Neural cell (in vitro differentiated cells): Measurements from ENCODE around the gene TRAPPC5. TPM values are rescaled to one million over a fixed set of nuclear protein-coding genes. Genes with fewer than 3 reads are reported as not detected.

Experiments
- H2AFZ ChIP-seq: fragments of 200-600, 300-800 bp; sonication (generic), shearing (Covaris generic); 2 replicates; pipeline ENCODE4 v1.6.0; 2014; ENCODE audit warnings: low read depth, mild to moderate bottlenecking, antibody characterized with exemption, low read length, moderate library complexity
- H3F3A ChIP-seq: fragments of 200-600 bp; shearing (Covaris generic); 2 replicates; pipeline ENCODE4 v1.6.1; 2016; ENCODE audit warnings: mild to moderate bottlenecking, moderate library complexity, mixed read lengths, antibody characterized with exemption, low read length; ENCODE audit not compliant: insufficient read depth, poor library complexity, severe bottlenecking
- H3K27ac ChIP-seq: fragments of 200-600, 300-800 bp; sonication (generic), shearing (Covaris generic); 2 replicates; pipeline ENCODE4 v1.5.1; 2014; ENCODE audit warnings: mild to moderate bottlenecking, low read length, moderate library complexity
- H3K27me3 ChIP-seq: fragments of 300-800, 200-600 bp; sonication (generic), shearing (Covaris generic); 2 replicates; pipeline ENCODE4 v1.6.0; 2014; ENCODE audit warnings: mild to moderate bottlenecking, low read depth, low read length, moderate library complexity; ENCODE audit not compliant: insufficient read depth
- H3K36me3 ChIP-seq: fragments of 300-800, 200-600 bp; sonication (generic), shearing (Covaris generic); 2 replicates; pipeline ENCODE4 v1.5.1; 2014; ENCODE audit warnings: mild to moderate bottlenecking, antibody characterized with exemption, low read length, moderate library complexity; ENCODE audit not compliant: insufficient read depth
- H3K4me2 ChIP-seq: fragments of 300-800, 200-600 bp; sonication (generic), shearing (Covaris generic); 2 replicates; pipeline ENCODE4 v1.6.0; 2014; ENCODE audit warnings: mild to moderate bottlenecking, low read length
- H3K4me3 ChIP-seq: fragments of 300-800, 200-600 bp; sonication (generic), shearing (Covaris generic); 2 replicates; pipeline ENCODE4 v1.5.1; 2014; ENCODE audit warnings: mild to moderate bottlenecking, low read length, moderate library complexity
- H3K79me2 ChIP-seq: fragments of 200-600 bp; shearing (Covaris generic); replicated peaks from 2 replicates; pipeline ENCODE4 v1.6.0; 2014; ENCODE audit warnings: mild to moderate bottlenecking, low read length, moderate library complexity; ENCODE audit not compliant: insufficient read depth
- H3K9ac ChIP-seq: fragments of 300-800, 200-600 bp; sonication (generic), shearing (Covaris generic); 2 replicates; pipeline ENCODE4 v1.6.1; 2016; ENCODE audit warnings: mild to moderate bottlenecking, low read length, mixed read lengths
- H3K9me2 ChIP-seq: fragments of 200-600 bp; shearing (Covaris generic); 2 replicates; pipeline ENCODE4 v1.6.1; 2016; ENCODE audit warnings: mild to moderate bottlenecking, low read length, mixed read lengths; ENCODE audit not compliant: insufficient read depth
- H3K9me3 ChIP-seq: fragments of 200-600, 300-800 bp; sonication (generic), shearing (Covaris generic); 2 replicates; pipeline ENCODE4 v1.6.1; 2016; ENCODE audit warnings: mild to moderate bottlenecking, mixed run types, low read length, moderate library complexity, mixed read lengths
- H4K20me1 ChIP-seq: fragments of 200-600 bp; shearing (Covaris generic); 2 replicates; pipeline ENCODE4 v1.6.1; 2016; ENCODE audit warnings: mild to moderate bottlenecking, mixed run types; ENCODE audit not compliant: insufficient read depth
- CTCF ChIP-seq: fragments of 450-650 bp; IDR thresholded peaks from 2 replicates; pipeline ENCODE4 v1.5.1; 2014; ENCODE audit warnings: antibody characterized with exemption, mild to moderate bottlenecking, moderate library complexity; ENCODE audit not compliant: poor library complexity, severe bottlenecking
- EP300 ChIP-seq: fragments of 450-650 bp; conservative IDR thresholded peaks from 2 replicates; pipeline ENCODE4 v1.6.1; 2014; ENCODE audit warnings: antibody characterized with exemption, mild to moderate bottlenecking, moderate library complexity; ENCODE audit not compliant: poor library complexity, severe bottlenecking
- EZH2 ChIP-seq: fragments of 200-600, 300-800 bp; shearing (Covaris generic), sonication (generic); IDR thresholded peaks from 2 replicates; pipeline ENCODE4 v1.6.1; 2014; ENCODE audit warnings: antibody characterized with exemption, low read length, borderline replicate concordance, mild to moderate bottlenecking; ENCODE audit not compliant: insufficient read depth, poor library complexity, severe bottlenecking
- MXI1 ChIP-seq: fragments of 450-650 bp; conservative IDR thresholded peaks from 2 replicates; pipeline ENCODE4 v1.6.1; 2014; ENCODE audit warnings: antibody characterized with exemption, mild to moderate bottlenecking; ENCODE audit not compliant: poor library complexity, severe bottlenecking
- POLR2AphosphoS5 ChIP-seq: IDR thresholded peaks from 2 replicates; pipeline ENCODE4 v1.6.1; 2012
- RAD21 ChIP-seq: fragments of 450-650 bp; conservative IDR thresholded peaks from 2 replicates; pipeline ENCODE4 v1.6.1; 2014; ENCODE audit warnings: antibody characterized with exemption, mild to moderate bottlenecking, moderate library complexity
- REST ChIP-seq: IDR thresholded peaks from 2 replicates; pipeline ENCODE4 v1.6.1; 2012; ENCODE audit warnings: borderline replicate concordance
- SMC3 ChIP-seq: fragments of 450-650 bp; conservative IDR thresholded peaks from 2 replicates; pipeline ENCODE4 v1.6.1; 2014; ENCODE audit warnings: antibody characterized with exemption, mild to moderate bottlenecking, moderate library complexity; ENCODE audit not compliant: poor library complexity
- TAF1 ChIP-seq: IDR thresholded peaks from 2 replicates; pipeline ENCODE4 v1.6.1; 2012; ENCODE audit warnings: low read depth
- polyA plus RNA-seq: library from polyadenylated mRNA; depleted of rRNA; stranded (reverse); fragments of >200 nt; gene quantifications from 2 replicates; pipeline ENCODE4 v1.2.3, GENCODE V29; 2014

Gene TRAPPC5
- polyA plus RNA-seq, 1 donor from 2014 or later, result 88.5 TPM

GRCh38 chr19:7722231-7722651 is 41.6 kb downstream of the TRAPPC5 start:
- Histone ChIP-seq H3K4me2 (no peak overlapping the region), H3K9ac (no peak overlapping the region), H2AFZ (no peak overlapping the region), H3F3A (no peaks in the 10 kb centered on the region), H3K27me3 (no peaks in the 10 kb centered on the region), H3K4me3 (no peak overlapping the region), H3K27ac (no peak overlapping the region), H3K79me2 (no peaks in the 10 kb centered on the region), H3K9me2 (no peaks in the 10 kb centered on the region), H3K36me3 (no peaks in the 10 kb centered on the region), H4K20me1 (no peaks in the 10 kb centered on the region), H3K9me3 (no peaks in the 10 kb centered on the region)
- no peak for TF ChIP-seq SMC3
- no peak for TF ChIP-seq EP300
- no peak for TF ChIP-seq REST
- no peak for TF ChIP-seq MXI1
- no peak for TF ChIP-seq TAF1
- no peak for TF ChIP-seq CTCF
- TF ChIP-seq RAD21, result no peak
- no peak for TF ChIP-seq POLR2AphosphoS5
- no peak for TF ChIP-seq EZH2

- TF ChIP-seq TAF1, result no peak
- no peak for TF ChIP-seq REST
- TF ChIP-seq POLR2AphosphoS5, result no peak
- TF ChIP-seq EP300, result no peak
- no peak for TF ChIP-seq MXI1
- TF ChIP-seq CTCF, result no peak
- no peak for TF ChIP-seq SMC3
- no peak for TF ChIP-seq EZH2
- TF ChIP-seq RAD21, result no peak
- Histone ChIP-seq H3K36me3 (no peaks in the 10 kb centered on the region), H3K9ac (no peak overlapping the region), H3K9me2 (no peaks in the 10 kb centered on the region), H3K27ac (no peak overlapping the region), H2AFZ (no peak overlapping the region), H3K9me3 (no peaks in the 10 kb centered on the region), H3F3A (no peaks in the 10 kb centered on the region), H4K20me1 (no peaks in the 10 kb centered on the region), H3K27me3 (peaks cover 34% of the 10 kb centered on the region), H3K79me2 (no peaks in the 10 kb centered on the region), H3K4me2 (no peak overlapping the region), H3K4me3 (no peak overlapping the region)
Observed at GRCh38 chr19:7725791-7726190, 45.2 kb downstream of the TRAPPC5 start.
